ENCODE measurements around the gene RNASE4. TPM values are rescaled to one million over a fixed set of nuclear protein-coding genes. Genes with fewer than 3 reads are reported as not detected.

RNASE4 gene
- total and polyA plus RNA-seq, 9 donors = 42.0 to 183 (median 102) TPM

GRCh38 chr14:20668969-20669368 is 15.4 kb upstream of the RNASE4 start:
- no peak for DNase-seq
- Histone ChIP-seq H3K27me3 (no peaks in the 10 kb centered on the region), H3K4me3 (no peak overlapping the region), H3K9me3 (no peaks in the 10 kb centered on the region), H3K36me3 (no peaks in the 10 kb centered on the region), H3K27ac (no peak overlapping the region), H3K4me1 (ENCODE audit: insufficient read depth) (no peaks in the 10 kb centered on the region)
- TF ChIP-seq POLR2A (IDR thresholded peaks at IDR 0.05) = no peak
- no peak for TF ChIP-seq EP300 (IDR thresholded peaks at IDR 0.05)
- no peak for TF ChIP-seq CTCF (IDR thresholded peaks at IDR 0.05)
- intact Hi-C loops (cut with DNase I) = no loop called here
- 73 to 84% (median 81%) methylated on average over 2 of the region's 2 CpGs for WGBS, 3 donors

GRCh38 chr14:20671597-20672283 is 12.6 kb upstream of the RNASE4 start:
- no peak for DNase-seq
- intact Hi-C loops (cut with DNase I) = no loop called here
- Histone ChIP-seq H3K27me3 (no peaks in the 10 kb centered on the region), H3K4me1 (ENCODE audit: insufficient read depth) (no peaks in the 10 kb centered on the region), H3K27ac (no peak overlapping the region), H3K9me3 (no peaks in the 10 kb centered on the region), H3K4me3 (no peak overlapping the region), H3K36me3 (no peaks in the 10 kb centered on the region)
- 74 to 88% (median 83%) methylated on average over 4 of the region's 4 CpGs for WGBS, 3 donors
- TF ChIP-seq POLR2A (IDR thresholded peaks at IDR 0.05) = no peak
- TF ChIP-seq CTCF (IDR thresholded peaks at IDR 0.05) = no peak
- TF ChIP-seq EP300 (IDR thresholded peaks at IDR 0.05) = no peak

GRCh38 chr14:20675669-20676068 is 8.7 kb upstream of the RNASE4 start:
- Histone ChIP-seq H3K4me1 (ENCODE audit: insufficient read depth) (peaks cover 2% of the 10 kb centered on the region), H3K4me3 (no peak overlapping the region), H3K27ac (no peak overlapping the region), H3K36me3 (no peaks in the 10 kb centered on the region), H3K27me3 (no peaks in the 10 kb centered on the region), H3K9me3 (no peaks in the 10 kb centered on the region)
- TF ChIP-seq CTCF (IDR thresholded peaks at IDR 0.05) = no peak
- no peak for TF ChIP-seq POLR2A (IDR thresholded peaks at IDR 0.05)
- TF ChIP-seq EP300 (IDR thresholded peaks at IDR 0.05) = no peak
- no peak for DNase-seq
- 66 to 82% (median 74%) methylated on average over 2 of the region's 2 CpGs for WGBS, 3 donors
- intact Hi-C loops (cut with DNase I) = no loop called here

GRCh38 chr14:20676072-20676471 is 8.3 kb upstream of the RNASE4 start:
- Histone ChIP-seq H3K27ac (no peak overlapping the region), H3K27me3 (no peaks in the 10 kb centered on the region), H3K36me3 (no peaks in the 10 kb centered on the region), H3K4me1 (ENCODE audit: insufficient read depth) (peaks cover 2% of the 10 kb centered on the region), H3K4me3 (no peak overlapping the region), H3K9me3 (no peaks in the 10 kb centered on the region)
- intact Hi-C loops (cut with DNase I) = no loop called here
- 75 to 91% (median 79%) methylated on average over 2 of the region's 2 CpGs for WGBS, 3 donors
- TF ChIP-seq POLR2A (IDR thresholded peaks at IDR 0.05) (no peak), CTCF (IDR thresholded peaks at IDR 0.05) (no peak)
- DNase-seq = no peak

Measured in ovary (tissue), 9 donors.